Ovary (tissue), 9 donors: ENCODE measurements around the gene BRDT. TPM values are rescaled to one million over a fixed set of nuclear protein-coding genes. Genes with fewer than 3 reads are reported as not detected.

Experiments
- DNase-seq, 5 donors: peaks; one replicate each; pipeline ENCODE4 v3.0.0-alpha.2; 2019 to 2020
- H3K27ac ChIP-seq, 2 donors: fragments of 200-600 bp; one replicate each; pipeline versions ENCODE4 v1.5.1 to v1.8.0; 2019 to 2022
- H3K27me3 ChIP-seq: fragments of 200-600 bp; one replicate; pipeline ENCODE4 v1.8.0; 2022
- H3K36me3 ChIP-seq: fragments of 200-600 bp; sonication (generic); one replicate; pipeline ENCODE4 v1.5.1; 2019
- H3K4me1 ChIP-seq: one replicate; pipeline ENCODE4 v1.8.1; 2013; ENCODE audit warnings: mild to moderate bottlenecking, moderate library complexity; ENCODE audit not compliant: insufficient read depth
- H3K4me3 ChIP-seq: fragments of 200-600 bp; sonication (generic); one replicate; pipeline ENCODE4 v1.5.1; 2017
- H3K9me3 ChIP-seq, 2 donors: fragments of 200-600 bp in 1 of 2; sonication (generic) in 1 of 2; one replicate each; pipeline versions ENCODE4 v1.5.1 to v1.8.1; 2013 to 2019; ENCODE audit warnings: mild to moderate bottlenecking in 1 of 2, moderate library complexity in 1 of 2
- EP300 ChIP-seq: sonication (generic); formaldehyde crosslinking; IDR thresholded peaks from one replicate; pipeline ENCODE4 v1.6.1; 2017; ENCODE audit warnings: antibody characterized with exemption
- POLR2A ChIP-seq: fragments of 450-650 bp; IDR thresholded peaks from one replicate; pipeline ENCODE4 v1.6.1; 2017; ENCODE audit warnings: antibody characterized with exemption, mild to moderate bottlenecking, moderate library complexity
- WGBS, 3 donors: extraction: QIAGEN DNeasy Blood & Tissue Kit in 1 of 3; methylation state at CpG; one replicate each; pipeline versions ENCODE4 v1.1.5 to v1.1.7; 2013 to 2017; 5-methylcytosine and 5-hydroxymethylcytosine counted together
- intact Hi-C, 4 donors: fragments of 100-400 bp; cut with DNase I; formaldehyde crosslinking; loops; one replicate each; pipeline versions ENCODE4 v1.11.0 to v1.15.1; 2022 to 2023
- polyA plus RNA-seq, 2 donors: library from polyadenylated mRNA; stranded (reverse); fragments of 200-250 nt in 1 of 2; fragments of 350-450 nt in 1 of 2; fragmentation: Illumina TruSeq in 1 of 2; extraction: RNeasy Lipid Tissue Mini Kit (QIAGEN cat#74804) in 1 of 2; gene quantifications; one replicate each; pipeline ENCODE4 v1.2.3, GENCODE V29; 2013 to 2014
- total RNA-seq, 7 donors: library from RNA; depleted of rRNA in 2 of 7; stranded (reverse); fragments of >200 nt in 2 of 7; fragmentation: NEBNext Ultra II Directional in 3 of 7; extraction: Animal tissue kit (Norgen Biotek cat#: 25700) in 3 of 7; gene quantifications; one replicate each; pipeline versions ENCODE4 v1.1.0 to v1.2.4, GENCODE V29; 2016 to 2023
- TF ChIP-seq, protein P1 (sequence below), 3 donors: fragments of 450-650 bp in 2 of 3; fragments of 200-600 bp in 1 of 3; IDR thresholded peaks; one replicate each; pipeline versions ENCODE4 v1.5.1 to v1.8.0; 2016 to 2022; ENCODE audit warnings: antibody characterized with exemption in 3 of 3, mild to moderate bottlenecking in 1 of 3
- donor health status: DM: no; HTN: no; CAD: no; lungs with moderate emphysema.
- donor health status: DM: no; HTN: no; CAD: no.
- donor health status: Bipolar disorder and iron deficiency.
- donor health status: DM: yes; HTN: yes; CAD: no.
- donor health status: DM: no; HTN: no; CAD: no.
- donor health status: DM: yes; HTN: yes; CAD: no.

The BRDT gene
- total and polyA plus RNA-seq, 9 donors: 0.17 TPM; not detected in 8

DNA sequence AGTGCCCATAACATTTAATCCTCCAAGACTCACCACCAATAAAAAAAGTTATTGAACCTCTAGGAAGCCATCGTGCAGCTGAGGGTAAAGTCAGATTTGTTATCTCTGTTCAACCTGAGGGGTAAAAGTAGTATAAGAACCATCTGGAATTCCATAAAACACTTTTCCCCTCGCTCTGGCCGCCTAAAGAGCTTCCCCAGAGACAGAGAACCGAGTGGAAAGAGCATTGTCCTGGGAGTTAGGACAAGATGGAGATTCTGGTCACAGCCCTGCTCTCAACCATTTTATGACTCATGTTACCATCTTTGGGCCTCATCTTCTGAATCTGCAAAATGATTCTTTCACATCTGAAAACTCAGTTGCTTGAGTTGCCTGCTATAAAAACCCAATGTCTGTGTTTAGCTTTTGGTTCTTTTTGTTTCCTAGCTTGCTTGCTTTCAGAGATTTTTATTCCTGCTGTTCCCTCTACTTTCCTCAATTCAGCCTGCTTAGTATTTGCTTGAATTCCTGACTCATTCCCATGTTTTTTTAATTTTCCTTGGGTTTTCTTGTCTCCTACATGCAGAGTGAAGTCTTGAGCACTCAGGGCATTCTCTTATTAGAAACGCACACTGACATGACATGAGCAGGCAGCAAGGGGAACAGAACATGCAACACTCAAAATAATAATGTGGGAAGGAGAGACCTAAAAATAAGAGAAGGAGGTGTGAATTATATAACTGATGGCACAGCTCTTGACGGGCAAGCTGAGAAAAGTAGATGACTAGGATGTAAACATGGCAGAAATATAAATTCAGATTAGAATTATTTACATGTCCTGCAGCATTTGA is 82.3 kb downstream of the BRDT start:
- intact Hi-C loops: no loop called here
- DNase-seq: no peak
- no peak overlapping the region for H3K27ac ChIP-seq
- no peak overlapping the region for H3K4me3 ChIP-seq
- H3K27me3 ChIP-seq: no peaks in the 10 kb centered on the region
- no peaks in the 10 kb centered on the region for H3K4me1 ChIP-seq
- 83 to 84% (median 83%) methylated on average over 6 of the region's 6 CpGs for WGBS, 3 donors
- H3K36me3 ChIP-seq: no peaks in the 10 kb centered on the region
- H3K9me3 ChIP-seq: no peaks in the 10 kb centered on the region
- TF ChIP-seq EP300: no peak
- TF ChIP-seq, protein P1, sequence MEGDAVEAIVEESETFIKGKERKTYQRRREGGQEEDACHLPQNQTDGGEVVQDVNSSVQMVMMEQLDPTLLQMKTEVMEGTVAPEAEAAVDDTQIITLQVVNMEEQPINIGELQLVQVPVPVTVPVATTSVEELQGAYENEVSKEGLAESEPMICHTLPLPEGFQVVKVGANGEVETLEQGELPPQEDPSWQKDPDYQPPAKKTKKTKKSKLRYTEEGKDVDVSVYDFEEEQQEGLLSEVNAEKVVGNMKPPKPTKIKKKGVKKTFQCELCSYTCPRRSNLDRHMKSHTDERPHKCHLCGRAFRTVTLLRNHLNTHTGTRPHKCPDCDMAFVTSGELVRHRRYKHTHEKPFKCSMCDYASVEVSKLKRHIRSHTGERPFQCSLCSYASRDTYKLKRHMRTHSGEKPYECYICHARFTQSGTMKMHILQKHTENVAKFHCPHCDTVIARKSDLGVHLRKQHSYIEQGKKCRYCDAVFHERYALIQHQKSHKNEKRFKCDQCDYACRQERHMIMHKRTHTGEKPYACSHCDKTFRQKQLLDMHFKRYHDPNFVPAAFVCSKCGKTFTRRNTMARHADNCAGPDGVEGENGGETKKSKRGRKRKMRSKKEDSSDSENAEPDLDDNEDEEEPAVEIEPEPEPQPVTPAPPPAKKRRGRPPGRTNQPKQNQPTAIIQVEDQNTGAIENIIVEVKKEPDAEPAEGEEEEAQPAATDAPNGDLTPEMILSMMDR (IDR thresholded peaks at IDR 0.05): no peak
- TF ChIP-seq POLR2A: no peak

DNA sequence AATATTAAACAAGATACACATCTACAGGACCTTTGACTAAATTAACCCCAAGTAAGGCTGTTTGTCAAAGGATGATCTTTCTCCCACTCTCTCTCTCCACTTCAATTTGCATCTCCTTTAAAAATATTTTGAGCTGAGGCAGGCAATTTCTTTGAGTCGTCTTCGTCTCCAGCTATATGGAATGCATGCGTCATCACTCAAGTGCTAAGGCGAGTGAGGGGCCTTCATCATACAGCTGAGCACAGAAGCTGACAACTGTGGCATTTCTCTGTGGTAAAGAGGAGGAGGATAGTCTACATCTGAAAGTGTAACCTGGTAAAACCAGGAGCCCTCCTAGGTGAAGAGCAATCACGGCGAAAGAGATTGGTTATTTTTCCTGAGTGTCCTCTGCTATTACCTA is 88.2 kb downstream of the BRDT start:
- Histone ChIP-seq H3K4me3 (no peak overlapping the region), H3K4me1 (no peaks in the 10 kb centered on the region), H3K36me3 (no peaks in the 10 kb centered on the region), H3K27ac (no peak overlapping the region), H3K27me3 (no peaks in the 10 kb centered on the region), H3K9me3 (no peaks in the 10 kb centered on the region)
- DNase-seq: no peak
- TF ChIP-seq POLR2A (no peak), EP300 (no peak)
- TF ChIP-seq, protein P1 (IDR thresholded peaks at IDR 0.05): no peak
- 55 to 71% (median 60%) methylated on average over 6 of the region's 6 CpGs for whole genome bisulfite sequencing, 3 donors
- intact Hi-C loops: no loop called here

DNA sequence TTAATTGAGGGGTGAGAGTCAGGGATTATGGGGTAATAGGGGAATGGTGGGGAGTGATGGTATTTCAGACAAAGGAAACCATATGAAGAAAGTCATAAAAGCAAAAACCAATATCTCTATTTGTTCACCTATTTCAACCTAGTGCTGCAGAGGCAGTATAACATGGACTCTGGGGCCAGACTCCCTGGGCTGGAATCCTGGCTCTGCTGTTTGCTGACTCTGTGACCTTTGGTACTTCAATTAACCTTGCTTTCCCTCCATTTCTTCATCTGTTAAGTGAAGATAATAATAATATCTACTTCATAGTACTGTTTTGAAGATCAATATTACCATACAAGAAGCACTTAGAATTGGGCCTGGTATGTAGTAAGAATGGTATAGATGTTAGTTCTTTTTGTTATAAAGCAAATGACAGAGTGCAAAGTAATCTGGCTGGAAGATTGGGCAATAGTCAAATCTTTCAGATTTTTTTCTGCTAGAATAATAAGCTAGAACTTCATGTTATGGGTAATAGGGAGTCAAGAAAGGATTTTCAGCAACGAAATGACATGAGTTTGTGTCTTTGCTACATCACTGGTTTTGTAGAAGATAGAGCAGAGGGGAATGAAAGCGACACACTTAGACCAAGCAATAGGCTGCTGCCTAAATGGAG is 89.6 kb downstream of the BRDT start:
- Histone ChIP-seq H3K27me3 (no peaks in the 10 kb centered on the region), H3K4me3 (no peak overlapping the region), H3K4me1 (no peaks in the 10 kb centered on the region), H3K36me3 (no peaks in the 10 kb centered on the region), H3K9me3 (no peaks in the 10 kb centered on the region), H3K27ac (no peak overlapping the region)
- intact Hi-C loops: no loop called here
- WGBS, 3 donors: 87 to 91% (median 88%) methylated on average over 2 of the region's 2 CpGs
- no peak for DNase-seq
- TF ChIP-seq POLR2A (no peak), EP300 (no peak)
- TF ChIP-seq, protein P1 (IDR thresholded peaks at IDR 0.05): no peak

DNA sequence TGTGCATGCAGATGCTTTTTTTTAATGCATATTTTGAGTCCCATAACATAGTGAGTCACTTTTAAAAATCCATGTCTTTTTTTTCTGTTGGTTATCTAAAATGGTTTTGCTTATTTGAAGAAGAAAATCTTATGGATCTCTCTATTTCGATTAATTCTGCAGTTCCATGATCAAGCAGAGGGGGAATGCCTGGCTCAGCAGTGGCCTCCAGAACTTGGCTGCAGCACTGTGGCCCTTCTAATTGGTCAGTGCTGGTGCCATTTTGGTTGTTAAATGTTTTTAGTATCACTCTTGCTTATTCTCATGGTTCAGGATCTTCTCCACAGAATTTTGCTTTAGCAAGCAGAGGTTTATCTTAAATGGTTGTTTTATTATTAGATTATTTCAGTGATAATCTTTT is 91.8 kb downstream of the BRDT start:
- DNase-seq: no peak
- H3K36me3 ChIP-seq: no peaks in the 10 kb centered on the region
- H3K9me3 ChIP-seq: no peaks in the 10 kb centered on the region
- no peak overlapping the region for H3K27ac ChIP-seq
- TF ChIP-seq, protein P1 (IDR thresholded peaks at IDR 0.05): no peak
- no peak for TF ChIP-seq POLR2A
- TF ChIP-seq EP300: no peak
- intact Hi-C loops: no loop called here
- no peak overlapping the region for H3K4me3 ChIP-seq
- H3K4me1 ChIP-seq: no peaks in the 10 kb centered on the region
- no peaks in the 10 kb centered on the region for H3K27me3 ChIP-seq
- WGBS, 3 donors: 81 to 97% (median 89%) methylated on average over 1 of the region's 1 CpG
